ENCODE results near the gene SPEN. TPM values are rescaled to one million over a fixed set of nuclear protein-coding genes. Genes with fewer than 3 reads are reported as not detected.
"Not testable (repeated sequence)": the region's sequence is repeated elsewhere in the genome, so short reads cannot be mapped to it uniquely, and the experiment has no call there.

The SPEN gene
- total and polyA plus RNA-seq, 2 of the 4 experiments (the other 2 are of a cell fraction), result 7.6 to 15.8 TPM

- CTCF ChIA-PET, result interaction anchor here (0.6 kb wide), 1 partner anchor 19 kb away, joined by 3 read pairs; no protein-coding TSS in a partner anchor
- H3K18ac ChIP-seq (ENCODE audit: low read depth, low read length); H3K9me1 ChIP-seq (ENCODE audit: insufficient read depth, low read length); H3K56ac ChIP-seq (ENCODE audit: extremely low read depth, insufficient read depth, low read length); H3K27ac ChIP-seq (ENCODE audit: insufficient read depth, low read length); DNase-seq; H4K91ac ChIP-seq (ENCODE audit: insufficient read depth, low read depth, low read length); H2AFZ ChIP-seq (replicated peaks; ENCODE audit: low read length, poor library complexity); H2BK15ac ChIP-seq (ENCODE audit: low read depth, low read length); H3K4me2 ChIP-seq (ENCODE audit: low read depth, low read length); intact Hi-C loops (cut with micrococcal nuclease); H4K20me1 ChIP-seq (ENCODE audit: insufficient read depth, low read length); H2BK120ac ChIP-seq (ENCODE audit: low read depth, low read length); H3K4me3 ChIP-seq (ENCODE audit: insufficient read depth, low read depth, low read length); ATAC-seq (ENCODE audit: low read depth); BruUV-seq (replicated peaks); H3K36me3 ChIP-seq (ENCODE audit: control insufficient read depth, insufficient read depth, low read length); H4K5ac ChIP-seq (ENCODE audit: low read depth, low read length); H2BK5ac ChIP-seq (ENCODE audit: low read depth, low read length, poor library complexity, severe bottlenecking); H2AK9ac ChIP-seq (replicated peaks; ENCODE audit: low read depth, low read length, poor library complexity); dilution Hi-C loops (cut with HindIII; ENCODE audit: low sequenced_read_pairs, unreplicated experiment); H3K9ac ChIP-seq (ENCODE audit: low read depth, low read length); H3K27me3 ChIP-seq (ENCODE audit: control insufficient read depth, insufficient read depth, low read length); H3K9me3 ChIP-seq (ENCODE audit: control insufficient read depth, insufficient read depth, low read length); H2BK20ac ChIP-seq (ENCODE audit: low read depth, low read length); in situ Hi-C loops (cut with MboI; ENCODE audit: low sequenced_read_pairs); H3K23ac ChIP-seq (ENCODE audit: low read depth, low read length); POLR2A ChIA-PET (ENCODE audit: unreplicated experiment); H3K14ac ChIP-seq (replicated peaks; ENCODE audit: low read depth, low read length); H3K4ac ChIP-seq (ENCODE audit: low read depth, low read length): not testable (repeated sequence)
- 90% methylated on average over 2 of the region's 20 CpGs; no CpG with 5 or more reads in 1 of the 2 experiments for WGBS, 2 experiments (ENCODE audit: extremely low coverage in 2 of 2, insufficient read length in 1 of 2)
- peak overlapping the region; percentile 62; the same call in 1 of the 2 replicates for H2AK5ac ChIP-seq (ENCODE audit: low read depth, low read length)
- H4K8ac ChIP-seq (ENCODE audit: low read depth in 2 of 2, low read length in 2 of 2), result peak overlapping the region in 1 of 2 experiments; percentile 38; a peak in 1 of 4 replicates
- peaks cover 33 to 72% of the 10 kb centered on the region in 2 experiments for H3K79me1 ChIP-seq (ENCODE audit: low read depth in 1 of 2, low read length in 2 of 2)
- H3K4me1 ChIP-seq (ENCODE audit: control insufficient read depth, insufficient read depth, low read length), result peaks cover 11% of the 10 kb centered on the region
Measured at GRCh38 chr1:15896841-15897610, 49.5 kb downstream of the SPEN start.
